ENCODE data around the gene FGF4. TPM values are rescaled to one million over a fixed set of nuclear protein-coding genes. Genes with fewer than 3 reads are reported as not detected.
A peak's percentile ranks its signal among the peaks of the same experiment; 100 is the strongest.

The FGF4 gene
- total RNA-seq, 1 donor from 2014 or later, result not detected

GRCh38 chr11:69791276-69792180, 16.4 kb upstream of the FGF4 start:
- TF ChIP-seq CTCF (conservative IDR thresholded peaks at IDR 0.05), result no peak
- no peak for DNase-seq (ENCODE audit: low read depth, low spot score)
- H3K27ac Mint-ChIP-seq (ENCODE audit: unreplicated experiment), result peak overlapping the region; percentile 12
- no peak overlapping the region for H3K4me3 Mint-ChIP-seq
- H3K9me3 Mint-ChIP-seq, result no peaks in the 10 kb centered on the region
- H3K36me3 Mint-ChIP-seq (ENCODE audit: low read depth), result no peaks in the 10 kb centered on the region
- no peaks in the 10 kb centered on the region for H3K4me1 Mint-ChIP-seq
- H3K27me3 Mint-ChIP-seq (ENCODE audit: low read depth), result no peaks in the 10 kb centered on the region

GRCh38 chr11:69788956-69789355, 13.8 kb upstream of the FGF4 start:
- no peaks in the 10 kb centered on the region for H3K9me3 Mint-ChIP-seq
- no peak overlapping the region for H3K4me3 Mint-ChIP-seq
- H3K27ac Mint-ChIP-seq (ENCODE audit: unreplicated experiment), result no peak overlapping the region
- H3K27me3 Mint-ChIP-seq (ENCODE audit: low read depth), result no peaks in the 10 kb centered on the region
- H3K36me3 Mint-ChIP-seq (ENCODE audit: low read depth), result no peaks in the 10 kb centered on the region
- no peaks in the 10 kb centered on the region for H3K4me1 Mint-ChIP-seq
- no peak for DNase-seq (ENCODE audit: low read depth, low spot score)
- TF ChIP-seq CTCF (conservative IDR thresholded peaks at IDR 0.05), result no peak

GRCh38 chr11:69787906-69788305, 12.8 kb upstream of the FGF4 start:
- Mint-ChIP-seq H3K27me3 (ENCODE audit: low read depth) (peaks cover 2% of the 10 kb centered on the region), H3K27ac (ENCODE audit: unreplicated experiment) (no peak overlapping the region)

DNA sequence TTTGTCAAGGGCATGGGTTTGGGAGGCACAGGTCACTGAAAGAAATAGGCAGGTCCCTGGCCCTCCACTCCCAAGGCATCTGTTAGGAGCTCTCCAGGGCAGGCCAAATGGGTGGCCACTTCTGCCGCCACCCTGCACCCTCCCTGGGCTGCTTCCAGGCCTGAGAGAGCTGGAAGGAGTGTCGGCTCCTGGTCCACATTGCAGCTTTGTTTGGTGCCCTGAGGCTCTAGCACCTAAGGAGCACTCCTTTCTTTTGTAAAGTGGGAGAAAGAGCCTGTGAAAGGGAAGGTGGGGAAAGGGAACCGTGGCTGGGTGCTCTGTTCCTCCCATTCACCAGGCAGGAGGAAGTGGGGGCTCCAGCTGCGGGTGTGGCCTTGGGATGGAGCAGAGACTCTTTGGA, 12.3 kb upstream of the FGF4 start:
- no peak for DNase-seq (ENCODE audit: low read depth, low spot score)
- Mint-ChIP-seq H3K27me3 (ENCODE audit: low read depth) (peaks cover 3% of the 10 kb centered on the region), H3K4me1 (no peaks in the 10 kb centered on the region), H3K9me3 (no peaks in the 10 kb centered on the region), H3K27ac (ENCODE audit: unreplicated experiment) (no peak overlapping the region), H3K36me3 (ENCODE audit: low read depth) (no peaks in the 10 kb centered on the region), H3K4me3 (no peak overlapping the region)
- no peak for TF ChIP-seq CTCF (conservative IDR thresholded peaks at IDR 0.05)

More at GRCh38 chr11:69787906-69788305, 12.8 kb upstream of the FGF4 start:
- Mint-ChIP-seq H3K4me1 (no peaks in the 10 kb centered on the region), H3K4me3 (no peak overlapping the region), H3K36me3 (ENCODE audit: low read depth) (no peaks in the 10 kb centered on the region), H3K9me3 (no peaks in the 10 kb centered on the region)
- DNase-seq (ENCODE audit: low read depth, low spot score), result no peak
- TF ChIP-seq CTCF (conservative IDR thresholded peaks at IDR 0.05), result no peak

DNA sequence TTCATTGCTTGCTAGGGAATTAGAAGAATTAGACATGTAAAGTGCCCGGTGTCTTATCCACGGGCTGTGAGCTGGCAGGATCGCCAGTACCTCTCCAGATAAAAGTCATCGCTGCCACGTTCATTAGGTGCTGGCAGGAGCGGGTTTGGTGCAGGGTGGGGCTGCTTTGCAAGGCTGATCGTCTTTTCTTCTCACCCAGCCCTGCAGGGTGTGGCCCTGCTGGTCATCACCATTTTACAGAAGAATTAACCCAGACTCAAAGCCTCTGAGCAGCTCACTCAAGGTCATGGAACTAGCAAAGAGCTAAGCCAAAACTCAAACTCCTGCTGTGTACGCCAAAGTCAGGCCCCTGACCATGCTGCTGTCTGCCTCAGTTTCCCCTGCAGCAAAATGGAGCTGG, 6.1 kb upstream of the FGF4 start:
- H3K4me3 Mint-ChIP-seq, result no peak overlapping the region
- no peak for TF ChIP-seq CTCF (conservative IDR thresholded peaks at IDR 0.05)
- no peaks in the 10 kb centered on the region for H3K9me3 Mint-ChIP-seq
- DNase-seq (ENCODE audit: low read depth, low spot score), result no peak
- H3K4me1 Mint-ChIP-seq, result no peaks in the 10 kb centered on the region
- no peak overlapping the region for H3K27ac Mint-ChIP-seq (ENCODE audit: unreplicated experiment)
- H3K27me3 Mint-ChIP-seq (ENCODE audit: low read depth), result peaks cover 44% of the 10 kb centered on the region
- no peaks in the 10 kb centered on the region for H3K36me3 Mint-ChIP-seq (ENCODE audit: low read depth)

Data from neural crest cell (in vitro differentiated cells).